ENCODE data around the gene SENP7. TPM values are rescaled to one million over a fixed set of nuclear protein-coding genes. Genes with fewer than 3 reads are reported as not detected.

The SENP7 gene
- polyA plus RNA-seq, 1 of the 3 experiments (the other 2 are of a cell fraction) = 2.7 TPM

DNA sequence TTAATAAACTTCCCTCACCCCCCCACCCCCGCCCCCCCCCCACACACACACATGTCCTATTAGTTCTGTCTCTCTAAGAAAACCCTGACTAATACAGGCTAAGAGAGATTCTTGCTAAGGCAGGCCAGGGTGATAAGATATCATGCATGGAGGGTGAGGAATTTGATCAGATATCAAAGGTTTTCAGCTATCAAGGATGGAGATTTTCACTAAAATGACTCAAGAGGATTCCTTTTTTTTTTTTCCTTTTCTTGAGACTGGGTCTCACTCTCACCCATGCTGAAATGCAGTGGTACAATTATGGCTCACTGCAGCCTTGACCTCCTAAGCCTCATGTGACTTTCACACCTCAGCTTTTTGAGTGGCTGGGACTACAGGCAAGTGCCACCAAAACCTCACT, 14.9 kb upstream of the SENP7 start:
- H3K27ac ChIP-seq (ENCODE audit: low read depth in 2 of 2, low read length in 1 of 2) = no peak overlapping the region
- CTCF ChIA-PET = no interaction called here
- no peaks in the 10 kb centered on the region for H3K4me1 ChIP-seq (ENCODE audit: control insufficient read depth in 1 of 2, insufficient read depth in 2 of 2, low read depth in 1 of 2, low read length in 1 of 2)
- POLR2A ChIA-PET = no interaction called here
- H2AFZ ChIP-seq (ENCODE audit: low read depth) = no peak overlapping the region
- H3K4me3 ChIP-seq (ENCODE audit: low read depth in 2 of 2, low read length in 1 of 2) = no peak overlapping the region
- no peak for TF ChIP-seq SMC3 (IDR thresholded peaks at IDR 0.05; ENCODE audit: low read depth, low read length)
- TF ChIP-seq, protein P1, sequence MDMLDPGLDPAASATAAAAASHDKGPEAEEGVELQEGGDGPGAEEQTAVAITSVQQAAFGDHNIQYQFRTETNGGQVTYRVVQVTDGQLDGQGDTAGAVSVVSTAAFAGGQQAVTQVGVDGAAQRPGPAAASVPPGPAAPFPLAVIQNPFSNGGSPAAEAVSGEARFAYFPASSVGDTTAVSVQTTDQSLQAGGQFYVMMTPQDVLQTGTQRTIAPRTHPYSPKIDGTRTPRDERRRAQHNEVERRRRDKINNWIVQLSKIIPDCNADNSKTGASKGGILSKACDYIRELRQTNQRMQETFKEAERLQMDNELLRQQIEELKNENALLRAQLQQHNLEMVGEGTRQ (IDR thresholded peaks at IDR 0.05; ENCODE audit: borderline replicate concordance, low read depth, low read length) = no peak
- H3K27me3 ChIP-seq (ENCODE audit: insufficient read depth) = no peaks in the 10 kb centered on the region
- no peaks in the 10 kb centered on the region for H3K79me2 ChIP-seq (ENCODE audit: insufficient read depth)
- WGBS (ENCODE audit: low lambda C conversion rate) = 0% methylated on average over 1 of the region's 1 CpG
- no peaks in the 10 kb centered on the region for H3F3A ChIP-seq (replicated peaks; ENCODE audit: insufficient read depth)
- H3K36me3 ChIP-seq (replicated peaks in 1 of 2; ENCODE audit: control insufficient read depth in 1 of 2, insufficient read depth in 2 of 2, low read length in 1 of 2) = no peaks in the 10 kb centered on the region
- H3K9ac ChIP-seq = no peak overlapping the region
- no peaks in the 10 kb centered on the region for H3K9me3 ChIP-seq
- no peaks in the 10 kb centered on the region for H3K9me2 ChIP-seq
- no peak overlapping the region for H3K4me2 ChIP-seq
- DNase-seq = no peak
- H4K20me1 ChIP-seq (ENCODE audit: insufficient read depth) = no peaks in the 10 kb centered on the region

- Histone ChIP-seq H3K27ac (ENCODE audit: low read depth in 2 of 2, low read length in 1 of 2) (no peak overlapping the region), H3K79me2 (ENCODE audit: insufficient read depth) (no peaks in the 10 kb centered on the region), H3K4me3 (ENCODE audit: low read depth in 2 of 2, low read length in 1 of 2) (no peak overlapping the region), H3K36me3 (replicated peaks in 1 of 2; ENCODE audit: control insufficient read depth in 1 of 2, insufficient read depth in 2 of 2, low read length in 1 of 2) (no peaks in the 10 kb centered on the region), H2AFZ (ENCODE audit: low read depth) (no peak overlapping the region), H3K27me3 (ENCODE audit: insufficient read depth) (no peaks in the 10 kb centered on the region), H3K4me1 (ENCODE audit: control insufficient read depth in 1 of 2, insufficient read depth in 2 of 2, low read depth in 1 of 2, low read length in 1 of 2) (no peaks in the 10 kb centered on the region), H3K9ac (no peak overlapping the region), H3F3A (replicated peaks; ENCODE audit: insufficient read depth) (no peaks in the 10 kb centered on the region), H3K4me2 (no peak overlapping the region), H3K9me3 (no peaks in the 10 kb centered on the region), H3K9me2 (no peaks in the 10 kb centered on the region), H4K20me1 (ENCODE audit: insufficient read depth) (no peaks in the 10 kb centered on the region)
- no peak for TF ChIP-seq MEF2A (IDR thresholded peaks at IDR 0.05; ENCODE audit: borderline replicate concordance, low read depth)
- no peak for TF ChIP-seq RFX5 (IDR thresholded peaks at IDR 0.05; ENCODE audit: low read length)
- TF ChIP-seq SMC3 (IDR thresholded peaks at IDR 0.05; ENCODE audit: low read depth, low read length) = no peak
- no peak for TF ChIP-seq POLR2AphosphoS5 (IDR thresholded peaks at IDR 0.05; ENCODE audit: low read depth, low read length)
- TF ChIP-seq GABPA (IDR thresholded peaks at IDR 0.05; ENCODE audit: low read depth) = no peak
- no peak for TF ChIP-seq EP300 (IDR thresholded peaks at IDR 0.05; ENCODE audit: borderline replicate concordance in 1 of 2, low read depth in 1 of 2, low read length in 1 of 2)
- TF ChIP-seq RCOR1 (IDR thresholded peaks at IDR 0.05; ENCODE audit: low read length) = no peak
- TF ChIP-seq, protein P2, sequence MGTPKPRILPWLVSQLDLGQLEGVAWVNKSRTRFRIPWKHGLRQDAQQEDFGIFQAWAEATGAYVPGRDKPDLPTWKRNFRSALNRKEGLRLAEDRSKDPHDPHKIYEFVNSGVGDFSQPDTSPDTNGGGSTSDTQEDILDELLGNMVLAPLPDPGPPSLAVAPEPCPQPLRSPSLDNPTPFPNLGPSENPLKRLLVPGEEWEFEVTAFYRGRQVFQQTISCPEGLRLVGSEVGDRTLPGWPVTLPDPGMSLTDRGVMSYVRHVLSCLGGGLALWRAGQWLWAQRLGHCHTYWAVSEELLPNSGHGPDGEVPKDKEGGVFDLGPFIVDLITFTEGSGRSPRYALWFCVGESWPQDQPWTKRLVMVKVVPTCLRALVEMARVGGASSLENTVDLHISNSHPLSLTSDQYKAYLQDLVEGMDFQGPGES (IDR thresholded peaks at IDR 0.05; ENCODE audit: low read depth, low read length) = no peak
- no peak for TF ChIP-seq CHD2 (IDR thresholded peaks at IDR 0.05; ENCODE audit: low read length, partially characterized antibody)
- TF ChIP-seq MXI1 (IDR thresholded peaks at IDR 0.05; ENCODE audit: low read depth, low read length) = no peak
- no peak for TF ChIP-seq FOSL2 (IDR thresholded peaks at IDR 0.05; ENCODE audit: borderline replicate concordance, low read depth)
- no peak for TF ChIP-seq USF1 (IDR thresholded peaks at IDR 0.05; ENCODE audit: borderline replicate concordance, low read depth)
- TF ChIP-seq EZH2phosphoT487 (IDR thresholded peaks at IDR 0.05; ENCODE audit: borderline replicate concordance, low read depth) = no peak
- ChIA-PET POLR2A (no interaction called here), CTCF (no interaction called here)
- DNase-seq = no peak
- WGBS (ENCODE audit: low lambda C conversion rate) = 65% methylated on average over 4 of the region's 4 CpGs
Measured at GRCh38 chr3:101527441-101527840, 14.4 kb upstream of the SENP7 start.

Measured in SK-N-SH (cell line).